Measurements from ENCODE around the gene ZBTB8B. TPM values are rescaled to one million over a fixed set of nuclear protein-coding genes. Genes with fewer than 3 reads are reported as not detected.
"Not testable (repeated sequence)": the region's sequence is repeated elsewhere in the genome, so short reads cannot be mapped to it uniquely, and the experiment has no call there.

ZBTB8B gene
- total RNA-seq, 1 experiment from 2014 or later = 1.9 TPM

DNA sequence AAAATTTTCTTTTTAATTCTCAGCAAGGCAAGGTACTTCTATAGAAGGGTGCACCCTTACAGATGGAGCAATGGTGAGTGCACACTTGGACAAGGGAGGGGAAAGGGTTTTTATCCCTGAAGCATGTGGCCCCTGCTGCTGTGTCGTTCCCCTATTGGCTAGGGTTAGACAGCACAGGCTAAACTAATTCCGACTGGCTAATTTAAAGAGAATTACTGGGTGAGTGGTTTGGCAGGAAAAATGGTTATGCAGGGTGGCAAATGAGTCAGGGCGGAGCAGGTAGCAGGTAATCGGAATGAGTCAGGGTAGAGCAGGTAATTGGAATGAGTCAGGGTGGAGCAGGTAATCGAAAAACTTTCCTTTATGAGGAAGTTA is 15.4 kb upstream of the ZBTB8B start:
- H3K23ac ChIP-seq (ENCODE audit: insufficient read length, low read depth, low read length); H2BK120ac ChIP-seq (ENCODE audit: low read depth, low read length, poor library complexity, severe bottlenecking); H3K27ac Mint-ChIP-seq; H3K9ac ChIP-seq (ENCODE audit: extremely low read depth, insufficient read length, low read length); H4K91ac ChIP-seq (ENCODE audit: insufficient read length, low read depth, low read length); H3K56ac ChIP-seq (ENCODE audit: insufficient read length, low read depth, low read length); H3K79me2 ChIP-seq (ENCODE audit: insufficient read depth, low read length); H2BK15ac ChIP-seq (ENCODE audit: low read depth, low read length); H3K4ac ChIP-seq (ENCODE audit: low read depth, low read length); H3K27me3 ChIP-seq (ENCODE audit: insufficient read depth, low read length); H3K4me1 ChIP-seq (ENCODE audit: insufficient read depth, low read length); H3K4me3 Mint-ChIP-seq; H2BK20ac ChIP-seq (ENCODE audit: low read depth, low read length, poor library complexity, severe bottlenecking); H3K14ac ChIP-seq (ENCODE audit: insufficient read depth, low read length); H3K4me2 ChIP-seq (ENCODE audit: insufficient read depth, insufficient read length, low read length); H3K27ac ChIP-seq (ENCODE audit: insufficient read length, low read depth, low read length); H3T11ph ChIP-seq (ENCODE audit: low read length); H2BK12ac ChIP-seq (ENCODE audit: insufficient read length, low read depth, low read length); H3K27me3 Mint-ChIP-seq (ENCODE audit: low read depth); H3K23me2 ChIP-seq (ENCODE audit: insufficient read length, low read depth, low read length, poor library complexity, severe bottlenecking); H2AK5ac ChIP-seq (ENCODE audit: insufficient read length, low read length); H3K18ac ChIP-seq (ENCODE audit: insufficient read length, low read depth, low read length); H4K5ac ChIP-seq (ENCODE audit: insufficient read length, low read depth, low read length); H2BK5ac ChIP-seq (ENCODE audit: insufficient read length, low read length); H2AFZ ChIP-seq (ENCODE audit: low read length); DNase-seq; H4K20me1 ChIP-seq (ENCODE audit: control insufficient read depth, insufficient read depth, insufficient read length); H3K79me1 ChIP-seq (ENCODE audit: insufficient read depth, low read depth, low read length, poor library complexity, severe bottlenecking); H4K8ac ChIP-seq (replicated peaks; ENCODE audit: insufficient read length, low read depth, low read length): not testable (repeated sequence)
- peaks cover 23 to 25% of the 10 kb centered on the region in 2 experiments for H3K9me3 Mint-ChIP-seq
- H3K9me3 ChIP-seq (ENCODE audit: control insufficient read depth, low read depth, low read length) = peaks cover 10% of the 10 kb centered on the region
- peaks cover 40 to 44% of the 10 kb centered on the region in 2 experiments for H3K4me1 Mint-ChIP-seq
- WGBS (ENCODE audit: extremely low coverage, insufficient read length, low lambda C conversion rate) = no CpG with 5 or more reads among the region's 5 CpGs
- TF ChIP-seq, protein P1, sequence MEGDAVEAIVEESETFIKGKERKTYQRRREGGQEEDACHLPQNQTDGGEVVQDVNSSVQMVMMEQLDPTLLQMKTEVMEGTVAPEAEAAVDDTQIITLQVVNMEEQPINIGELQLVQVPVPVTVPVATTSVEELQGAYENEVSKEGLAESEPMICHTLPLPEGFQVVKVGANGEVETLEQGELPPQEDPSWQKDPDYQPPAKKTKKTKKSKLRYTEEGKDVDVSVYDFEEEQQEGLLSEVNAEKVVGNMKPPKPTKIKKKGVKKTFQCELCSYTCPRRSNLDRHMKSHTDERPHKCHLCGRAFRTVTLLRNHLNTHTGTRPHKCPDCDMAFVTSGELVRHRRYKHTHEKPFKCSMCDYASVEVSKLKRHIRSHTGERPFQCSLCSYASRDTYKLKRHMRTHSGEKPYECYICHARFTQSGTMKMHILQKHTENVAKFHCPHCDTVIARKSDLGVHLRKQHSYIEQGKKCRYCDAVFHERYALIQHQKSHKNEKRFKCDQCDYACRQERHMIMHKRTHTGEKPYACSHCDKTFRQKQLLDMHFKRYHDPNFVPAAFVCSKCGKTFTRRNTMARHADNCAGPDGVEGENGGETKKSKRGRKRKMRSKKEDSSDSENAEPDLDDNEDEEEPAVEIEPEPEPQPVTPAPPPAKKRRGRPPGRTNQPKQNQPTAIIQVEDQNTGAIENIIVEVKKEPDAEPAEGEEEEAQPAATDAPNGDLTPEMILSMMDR (conservative IDR thresholded peaks at IDR 0.05) = peak; percentile 22; the same call in 1 of the 3 replicates
- peaks cover 0 to 24% (median 11%) of the 10 kb centered on the region in 3 experiments for H3K36me3 Mint-ChIP-seq (ENCODE audit: insufficient read depth in 1 of 3, low read depth in 3 of 3)

Data from H9 (cell line).